T-helper 17 cell (primary cell): Measurements from ENCODE around the gene DCLRE1C. TPM values are rescaled to one million over a fixed set of nuclear protein-coding genes. Genes with fewer than 3 reads are reported as not detected.
A peak's percentile ranks its signal among the peaks of the same experiment; 100 is the strongest.
"Not testable (repeated sequence)": the region's sequence is repeated elsewhere in the genome, so short reads cannot be mapped to it uniquely, and the experiment has no call there.

Experiments
- ATAC-seq: fragments of 150-1000 bp; cut with Tn5 transposase; 2 replicates; pipeline ENCODE4 v1.10.0; 2021; ENCODE audit warnings: mild to moderate bottlenecking, moderate library complexity
- DNase-seq, 3 donors: peaks; one replicate each; pipeline versions ENCODE4 v3.0.0 to v3.0.0-alpha.2; 2020 to 2021
- H3K9me3 ChIP-seq: one replicate; pipeline ENCODE4 v1.7.0; 2013; ENCODE audit warnings: low read length, mild to moderate bottlenecking; ENCODE audit not compliant: control insufficient read depth, poor library complexity, severe bottlenecking
- H3K27ac Mint-ChIP-seq: one replicate; pipeline ENCODE4 v1.8.0; 2022; ENCODE audit warnings: mild to moderate bottlenecking, moderate library complexity, mixed read lengths
- H3K27me3 Mint-ChIP-seq: one replicate; pipeline ENCODE4 v1.8.0; 2022; ENCODE audit warnings: mixed read lengths
- H3K36me3 Mint-ChIP-seq: one replicate; pipeline ENCODE4 v1.8.0; 2022; ENCODE audit warnings: low read depth, mixed read lengths
- H3K4me1 Mint-ChIP-seq: one replicate; pipeline ENCODE4 v1.8.0; 2022; ENCODE audit warnings: mild to moderate bottlenecking, mixed read lengths
- H3K4me3 Mint-ChIP-seq: one replicate; pipeline ENCODE4 v1.8.0; 2022; ENCODE audit warnings: mild to moderate bottlenecking, moderate library complexity, mixed read lengths
- total RNA-seq, 4 donors: library from RNA in 2 of 4; stranded (reverse) in 2 of 4; gene quantifications; one replicate each; pipeline ENCODE4 v1.2.3 and lab custom pipeline; 2022 to 2026

DCLRE1C gene
- total RNA-seq, 2 donors from 2014 or later: 12.8 to 15.3 TPM

- Mint-ChIP-seq H3K27me3 (no peaks in the 10 kb centered on the region), H3K4me1 (peaks cover 10% of the 10 kb centered on the region), H3K4me3 (peak within 1 kb of the TSS; percentile 95)
Measured at GRCh38 chr10:14959221-14960057, 5.5 kb upstream of the DCLRE1C start, which contains the start of gene MEIG1. Gene MEIG1 (plus strand): TSS chr10:14959388. CDS start chr10:14966469, 7,081 bp downstream.

DNA sequence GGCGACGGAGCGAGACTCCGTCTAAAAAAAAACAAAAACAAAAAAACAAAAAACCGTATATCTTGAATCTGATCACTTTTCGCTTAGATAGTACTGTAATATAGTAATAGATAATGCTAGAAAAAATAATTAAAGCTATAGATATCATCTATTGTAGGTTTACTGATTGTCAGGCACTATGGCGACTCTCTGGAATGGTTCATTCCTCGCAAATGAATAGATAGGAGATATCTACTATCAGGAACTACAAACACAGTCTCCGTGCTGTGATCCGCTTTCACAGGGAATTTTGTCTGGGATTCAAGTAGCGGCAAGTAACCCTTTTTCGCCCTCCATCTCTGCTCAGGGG, 5.0 kb upstream of the DCLRE1C start:
- DNase-seq (no peak), ATAC-seq (no peak)
- H3K4me3 Mint-ChIP-seq: peak overlapping the region; percentile 95
- no peaks in the 10 kb centered on the region for H3K27me3 Mint-ChIP-seq
- no peaks in the 10 kb centered on the region for H3K36me3 Mint-ChIP-seq
- H3K4me1 Mint-ChIP-seq: peaks cover 15% of the 10 kb centered on the region
- H3K27ac Mint-ChIP-seq: peak overlapping the region; percentile 97
- H3K9me3 ChIP-seq: no peaks in the 10 kb centered on the region

More at GRCh38 chr10:14959221-14960057, 5.5 kb upstream of the DCLRE1C start, which contains the start of gene MEIG1:
- H3K9me3 ChIP-seq: no peaks in the 10 kb centered on the region
- ATAC-seq: peak; percentile 88
- peak; percentile 82 to 83 (median 82) for DNase-seq
- H3K27ac Mint-ChIP-seq: peak within 1 kb of the TSS; percentile 97
- no peaks in the 10 kb centered on the region for H3K36me3 Mint-ChIP-seq

DNA sequence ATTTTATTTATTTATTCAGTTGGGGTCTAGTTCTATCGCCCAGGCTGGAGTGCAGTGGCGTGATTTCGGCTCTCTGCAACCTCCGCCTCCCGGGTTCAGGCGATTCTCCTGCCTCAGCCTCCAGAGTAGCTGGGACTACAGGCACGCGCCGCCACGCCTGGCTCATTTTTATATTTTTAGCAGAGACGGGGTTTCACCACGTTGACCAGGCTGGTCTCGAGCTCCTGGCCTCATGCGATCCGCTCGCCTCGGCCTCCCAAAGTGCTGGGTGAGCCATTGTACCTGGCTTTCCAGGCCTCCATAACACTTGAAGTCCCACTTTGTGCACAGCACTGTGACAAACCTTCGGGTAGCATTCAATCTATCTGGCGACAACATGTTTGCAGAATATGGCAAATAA, 1.0 kb upstream of the DCLRE1C start:
- Mint-ChIP-seq H3K27me3 (no peaks in the 10 kb centered on the region), H3K4me1 (peaks cover 31% of the 10 kb centered on the region), H3K36me3 (no peaks in the 10 kb centered on the region), H3K27ac (peak overlapping the region; percentile 94), H3K4me3 (peak overlapping the region; percentile 93)
- no peaks in the 10 kb centered on the region for H3K9me3 ChIP-seq
- DNase-seq (no peak), ATAC-seq (no peak)

- Mint-ChIP-seq H3K4me1 (peaks cover 33% of the 10 kb centered on the region), H3K27me3 (no peaks in the 10 kb centered on the region), H3K4me3 (peak overlapping the region; percentile 93), H3K36me3 (peaks cover 4% of the 10 kb centered on the region), H3K27ac (peak overlapping the region; percentile 94)
- DNase-seq: no peak
- peak; percentile 49 for ATAC-seq
- H3K9me3 ChIP-seq: no peaks in the 10 kb centered on the region
Measured at GRCh38 chr10:14953424-14954000, 384 bp downstream of the DCLRE1C start.

DNA sequence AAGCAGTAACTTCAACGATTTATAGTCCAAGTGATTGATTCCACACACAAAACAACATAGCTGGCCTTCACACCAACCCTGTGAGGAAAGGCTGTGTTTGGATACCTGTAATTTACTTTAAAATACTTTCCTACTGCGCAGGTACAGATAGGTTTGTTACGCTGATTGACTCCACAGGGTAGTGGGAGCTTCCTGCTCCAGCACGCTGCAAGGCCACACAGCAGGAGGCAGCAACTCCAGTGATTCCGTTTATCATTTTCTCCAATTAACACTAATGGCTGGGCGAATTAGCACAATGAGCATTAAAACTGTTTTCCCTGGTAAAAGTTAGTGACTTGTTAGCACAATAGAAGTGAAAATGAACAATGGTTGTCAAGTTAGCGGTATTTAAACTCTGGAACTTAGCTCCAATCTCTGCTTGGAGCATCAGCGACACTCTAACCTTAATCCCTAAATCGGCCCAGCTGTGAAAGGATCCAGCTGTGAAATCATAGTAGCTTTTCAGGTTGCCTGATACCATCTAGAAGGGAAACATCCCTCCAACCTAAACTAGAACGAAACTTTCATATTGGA, 959 bp downstream of the DCLRE1C start:
- Mint-ChIP-seq H3K27me3 (no peaks in the 10 kb centered on the region), H3K4me3 (peak overlapping the region; percentile 93), H3K27ac (peak overlapping the region; percentile 94), H3K4me1 (peaks cover 33% of the 10 kb centered on the region), H3K36me3 (peaks cover 4% of the 10 kb centered on the region)
- DNase-seq (no peak), ATAC-seq (no peak)
- no peaks in the 10 kb centered on the region for H3K9me3 ChIP-seq

- DNase-seq: no peak
- Mint-ChIP-seq H3K4me1 (peaks cover 31% of the 10 kb centered on the region), H3K27me3 (no peaks in the 10 kb centered on the region), H3K4me3 (no peak overlapping the region), H3K36me3 (peaks cover 4% of the 10 kb centered on the region), H3K27ac (no peak overlapping the region)
- H3K9me3 ChIP-seq: no peaks in the 10 kb centered on the region
- no peak for ATAC-seq
Measured at GRCh38 chr10:14949291-14949690, 4.6 kb downstream of the DCLRE1C start.

DNA sequence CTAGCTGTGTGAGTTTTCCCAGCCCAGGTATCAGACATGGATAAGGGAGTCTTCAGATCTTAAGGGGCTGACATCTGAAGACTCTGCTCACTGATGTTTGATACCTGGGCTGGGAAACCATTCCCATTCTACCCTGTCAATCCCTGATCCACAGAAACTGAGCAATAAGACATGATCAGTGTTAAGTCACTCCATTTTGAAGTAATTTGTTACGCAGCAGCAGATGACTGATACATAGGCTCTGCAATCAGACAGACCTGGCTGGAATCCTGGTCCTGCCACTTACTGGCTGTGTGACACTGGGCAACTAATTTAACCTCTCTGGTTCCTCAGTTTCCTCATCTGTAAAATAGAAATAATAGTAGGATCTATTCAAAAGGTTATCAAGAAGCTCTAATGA, 6.6 kb downstream of the DCLRE1C start:
- H3K4me3 Mint-ChIP-seq: no peak overlapping the region
- peaks cover 22% of the 10 kb centered on the region for H3K4me1 Mint-ChIP-seq
- no peak overlapping the region for H3K27ac Mint-ChIP-seq
- ATAC-seq: no peak
- no peak for DNase-seq
- no peaks in the 10 kb centered on the region for H3K9me3 ChIP-seq
- H3K27me3 Mint-ChIP-seq: no peaks in the 10 kb centered on the region
- peaks cover 6% of the 10 kb centered on the region for H3K36me3 Mint-ChIP-seq

GRCh38 chr10:14945108-14945507, 8.8 kb downstream of the DCLRE1C start:
- Mint-ChIP-seq H3K27me3 (no peaks in the 10 kb centered on the region), H3K36me3 (peaks cover 6% of the 10 kb centered on the region), H3K27ac (no peak overlapping the region), H3K4me1 (peaks cover 15% of the 10 kb centered on the region), H3K4me3 (no peak overlapping the region)
- no peaks in the 10 kb centered on the region for H3K9me3 ChIP-seq
- no peak for ATAC-seq
- no peak for DNase-seq

- H3K4me1 Mint-ChIP-seq, H3K9me3 ChIP-seq, DNase-seq, H3K27me3 Mint-ChIP-seq, ATAC-seq, H3K4me3 Mint-ChIP-seq, H3K36me3 Mint-ChIP-seq: not testable (repeated sequence)
- peak overlapping the region; percentile 37 for H3K27ac Mint-ChIP-seq
Measured at GRCh38 chr10:14942950-14943338, 11.0 kb downstream of the DCLRE1C start.

GRCh38 chr10:14942147-14942949, 11.5 kb downstream of the DCLRE1C start:
- H3K27me3 Mint-ChIP-seq, ATAC-seq, H3K9me3 ChIP-seq, H3K4me1 Mint-ChIP-seq, H3K4me3 Mint-ChIP-seq, H3K36me3 Mint-ChIP-seq, DNase-seq: not testable (repeated sequence)
- peak overlapping the region; percentile 37 for H3K27ac Mint-ChIP-seq

DNA sequence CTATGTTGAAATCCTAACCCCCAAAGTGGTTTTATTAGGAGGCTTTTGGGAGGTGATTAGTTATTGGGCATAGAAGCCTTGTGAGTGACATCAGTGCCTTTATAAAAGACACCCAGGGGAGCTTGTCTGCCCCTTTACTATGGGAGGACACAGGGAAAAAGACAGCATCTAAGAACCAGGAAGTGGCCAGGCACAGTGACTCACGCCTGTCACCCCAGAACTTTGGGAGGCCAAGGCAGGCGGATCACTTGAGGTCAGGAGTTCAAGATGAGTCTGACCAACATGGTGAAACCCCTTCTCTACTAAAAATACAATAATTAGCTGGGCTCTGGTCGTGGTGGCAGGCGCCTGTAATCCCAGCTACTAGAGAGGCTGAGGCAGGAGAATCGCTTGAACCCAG, 14.9 kb downstream of the DCLRE1C start:
- not testable (repeated sequence) for H3K9me3 ChIP-seq, H3K4me1 Mint-ChIP-seq, ATAC-seq, H3K4me3 Mint-ChIP-seq, DNase-seq, H3K36me3 Mint-ChIP-seq, H3K27me3 Mint-ChIP-seq
- peak overlapping the region; percentile 78 for H3K27ac Mint-ChIP-seq

GRCh38 chr10:14936584-14936983, 17.3 kb downstream of the DCLRE1C start:
- peak overlapping the region; percentile 14 for H3K27ac Mint-ChIP-seq
- H3K4me3 Mint-ChIP-seq: no peak overlapping the region

GRCh38 chr10:14930610-14931009, 23.3 kb downstream of the DCLRE1C start:
- H3K9me3 ChIP-seq: no peaks in the 10 kb centered on the region
- H3K4me3 Mint-ChIP-seq: no peak overlapping the region
- H3K27ac Mint-ChIP-seq: no peak overlapping the region
- H3K4me1 Mint-ChIP-seq: peaks cover 4% of the 10 kb centered on the region
- ATAC-seq (no peak), DNase-seq (no peak)
- peaks cover 10% of the 10 kb centered on the region for H3K36me3 Mint-ChIP-seq
- no peaks in the 10 kb centered on the region for H3K27me3 Mint-ChIP-seq

More at GRCh38 chr10:14936584-14936983, 17.3 kb downstream of the DCLRE1C start:
- H3K4me1 Mint-ChIP-seq: peaks cover 4% of the 10 kb centered on the region
- H3K9me3 ChIP-seq: no peaks in the 10 kb centered on the region
- H3K36me3 Mint-ChIP-seq: peaks cover 8% of the 10 kb centered on the region
- H3K27me3 Mint-ChIP-seq: no peaks in the 10 kb centered on the region
- DNase-seq (no peak), ATAC-seq (no peak)
